ENCODE data around the gene CCL21.

The CCL21 gene

GRCh38 chr9:34659592-34660253, 50.2 kb downstream of the CCL21 start:
- TF ChIP-seq CTCF (conservative IDR thresholded peaks at IDR 0.05; ENCODE audit: low read length): no peak
- H3K4me3 ChIP-seq (ENCODE audit: low read length): no peak overlapping the region
- DNase-seq (ENCODE audit: low read depth): no peak

Measured in AG10803 (cell line).